ENCODE results near the gene MMP15.

GRCh38 chr16:58041628-58041955, 16.0 kb downstream of the MMP15 start:
- TF ChIP-seq POLR2A (IDR thresholded peaks at IDR 0.05; ENCODE audit: low read depth, low read length): no peak
- TF ChIP-seq POLR2AphosphoS5 (IDR thresholded peaks at IDR 0.05; ENCODE audit: low read depth, low read length): no peak

Measured in GM12892 (cell line).